Measurements from ENCODE around the gene RAP1GAP. TPM values are rescaled to one million over a fixed set of nuclear protein-coding genes. Genes with fewer than 3 reads are reported as not detected.
A peak's percentile ranks its signal among the peaks of the same experiment; 100 is the strongest.

Gene RAP1GAP
- total and polyA plus RNA-seq, 2 of the 13 experiments (the other 11 are each of a cell fraction or from before 2014, with no cell fraction given) = 11.9 to 37.5 TPM

GRCh38 chr1:21663248-21663950, 5.8 kb downstream of the RAP1GAP start (continued):
- no peak for TF ChIP-seq MED8 (CRISPR knock-in tag; IDR thresholded peaks at IDR 0.05; ENCODE audit: insufficient replicate concordance)
- TF ChIP-seq NFIC (IDR thresholded peaks at IDR 0.05; ENCODE audit: low read length) = no peak
- TF ChIP-seq RBM39 (IDR thresholded peaks at IDR 0.05; ENCODE audit: low read depth, low read length, poor library complexity, severe bottlenecking) = no peak
- no peak for TF ChIP-seq MAZ (IDR thresholded peaks at IDR 0.05; ENCODE audit: borderline replicate concordance, low read depth, low read length)
- TF ChIP-seq MAZ (CRISPR knock-in tag; IDR thresholded peaks at IDR 0.05; ENCODE audit: low read depth) = no peak
- TF ChIP-seq HNRNPL (IDR thresholded peaks at IDR 0.05; ENCODE audit: low read depth, low read length) = no peak
- no peak for TF ChIP-seq PAX8 (CRISPR knock-in tag; IDR thresholded peaks at IDR 0.05; ENCODE audit: borderline replicate concordance)
- no peak for TF ChIP-seq MLXIP (CRISPR knock-in tag; IDR thresholded peaks at IDR 0.05; ENCODE audit: borderline replicate concordance)
- TF ChIP-seq PATZ1 (CRISPR knock-in tag; IDR thresholded peaks at IDR 0.05) = peak; percentile 43; the same call in 1 of the 2 replicates
- TF ChIP-seq ZNF564 (CRISPR knock-in tag; IDR thresholded peaks at IDR 0.05) = no peak
- TF ChIP-seq SOX6 (IDR thresholded peaks at IDR 0.05) = no peak
- peak; percentile 19; the same call in 1 of the 2 replicates for TF ChIP-seq SOX6 (CRISPR knock-in tag; IDR thresholded peaks at IDR 0.05)
- TF ChIP-seq ZNF703 (CRISPR knock-in tag; IDR thresholded peaks at IDR 0.05; ENCODE audit: borderline replicate concordance) = no peak
- TF ChIP-seq, protein P1, sequence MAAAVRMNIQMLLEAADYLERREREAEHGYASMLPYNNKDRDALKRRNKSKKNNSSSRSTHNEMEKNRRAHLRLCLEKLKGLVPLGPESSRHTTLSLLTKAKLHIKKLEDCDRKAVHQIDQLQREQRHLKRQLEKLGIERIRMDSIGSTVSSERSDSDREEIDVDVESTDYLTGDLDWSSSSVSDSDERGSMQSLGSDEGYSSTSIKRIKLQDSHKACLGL (CRISPR knock-in tag; IDR thresholded peaks at IDR 0.05) = no peak
- TF ChIP-seq, protein P2, sequence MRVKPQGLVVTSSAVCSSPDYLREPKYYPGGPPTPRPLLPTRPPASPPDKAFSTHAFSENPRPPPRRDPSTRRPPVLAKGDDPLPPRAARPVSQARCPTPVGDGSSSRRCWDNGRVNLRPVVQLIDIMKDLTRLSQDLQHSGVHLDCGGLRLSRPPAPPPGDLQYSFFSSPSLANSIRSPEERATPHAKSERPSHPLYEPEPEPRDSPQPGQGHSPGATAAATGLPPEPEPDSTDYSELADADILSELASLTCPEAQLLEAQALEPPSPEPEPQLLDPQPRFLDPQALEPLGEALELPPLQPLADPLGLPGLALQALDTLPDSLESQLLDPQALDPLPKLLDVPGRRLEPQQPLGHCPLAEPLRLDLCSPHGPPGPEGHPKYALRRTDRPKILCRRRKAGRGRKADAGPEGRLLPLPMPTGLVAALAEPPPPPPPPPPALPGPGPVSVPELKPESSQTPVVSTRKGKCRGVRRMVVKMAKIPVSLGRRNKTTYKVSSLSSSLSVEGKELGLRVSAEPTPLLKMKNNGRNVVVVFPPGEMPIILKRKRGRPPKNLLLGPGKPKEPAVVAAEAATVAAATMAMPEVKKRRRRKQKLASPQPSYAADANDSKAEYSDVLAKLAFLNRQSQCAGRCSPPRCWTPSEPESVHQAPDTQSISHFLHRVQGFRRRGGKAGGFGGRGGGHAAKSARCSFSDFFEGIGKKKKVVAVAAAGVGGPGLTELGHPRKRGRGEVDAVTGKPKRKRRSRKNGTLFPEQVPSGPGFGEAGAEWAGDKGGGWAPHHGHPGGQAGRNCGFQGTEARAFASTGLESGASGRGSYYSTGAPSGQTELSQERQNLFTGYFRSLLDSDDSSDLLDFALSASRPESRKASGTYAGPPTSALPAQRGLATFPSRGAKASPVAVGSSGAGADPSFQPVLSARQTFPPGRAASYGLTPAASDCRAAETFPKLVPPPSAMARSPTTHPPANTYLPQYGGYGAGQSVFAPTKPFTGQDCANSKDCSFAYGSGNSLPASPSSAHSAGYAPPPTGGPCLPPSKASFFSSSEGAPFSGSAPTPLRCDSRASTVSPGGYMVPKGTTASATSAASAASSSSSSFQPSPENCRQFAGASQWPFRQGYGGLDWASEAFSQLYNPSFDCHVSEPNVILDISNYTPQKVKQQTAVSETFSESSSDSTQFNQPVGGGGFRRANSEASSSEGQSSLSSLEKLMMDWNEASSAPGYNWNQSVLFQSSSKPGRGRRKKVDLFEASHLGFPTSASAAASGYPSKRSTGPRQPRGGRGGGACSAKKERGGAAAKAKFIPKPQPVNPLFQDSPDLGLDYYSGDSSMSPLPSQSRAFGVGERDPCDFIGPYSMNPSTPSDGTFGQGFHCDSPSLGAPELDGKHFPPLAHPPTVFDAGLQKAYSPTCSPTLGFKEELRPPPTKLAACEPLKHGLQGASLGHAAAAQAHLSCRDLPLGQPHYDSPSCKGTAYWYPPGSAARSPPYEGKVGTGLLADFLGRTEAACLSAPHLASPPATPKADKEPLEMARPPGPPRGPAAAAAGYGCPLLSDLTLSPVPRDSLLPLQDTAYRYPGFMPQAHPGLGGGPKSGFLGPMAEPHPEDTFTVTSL (CRISPR knock-in tag; IDR thresholded peaks at IDR 0.05; ENCODE audit: borderline replicate concordance) = no peak
- no peak for TF ChIP-seq CCAR2 (optimal IDR thresholded peaks at IDR 0.05; ENCODE audit: low read depth, low read length)
- TF ChIP-seq ZNF577 (CRISPR knock-in tag; IDR thresholded peaks at IDR 0.05; ENCODE audit: borderline replicate concordance, low read depth) = no peak

All from HepG2 (cell line).